Measurements from ENCODE around the gene RDH16. TPM values are rescaled to one million over a fixed set of nuclear protein-coding genes. Genes with fewer than 3 reads are reported as not detected.
"Not testable (repeated sequence)": the region's sequence is repeated elsewhere in the genome, so short reads cannot be mapped to it uniquely, and the experiment has no call there.

The RDH16 gene
- total RNA-seq, 1 experiment from 2014 or later, result 0.11 TPM

GRCh38 chr12:56983386-56983785 lies 26.0 kb upstream of the RDH16 start:
- no peak for DNase-seq

GRCh38 chr12:56982578-56983236 lies 25.3 kb upstream of the RDH16 start:
- H3K9me2 ChIP-seq (replicated peaks; ENCODE audit: insufficient read depth, low read length); H3K36me3 ChIP-seq (ENCODE audit: insufficient read depth, low read length); H3K4me3 ChIP-seq (ENCODE audit: low read length); H3K9me3 ChIP-seq (ENCODE audit: low read length); H3K79me2 ChIP-seq (ENCODE audit: low read length); H2AFZ ChIP-seq (ENCODE audit: low read length); H3K27ac ChIP-seq (ENCODE audit: low read length); H3K27me3 ChIP-seq (ENCODE audit: low read length); H3K4me1 ChIP-seq (ENCODE audit: low read length); H3K4me2 ChIP-seq (ENCODE audit: low read depth, low read length, poor library complexity, severe bottlenecking); H4K20me1 ChIP-seq (ENCODE audit: insufficient read depth, low read depth, low read length); H3K9ac ChIP-seq (ENCODE audit: low read length): not testable (repeated sequence)
- peak; percentile 17 for DNase-seq

More at GRCh38 chr12:56983386-56983785, 26.0 kb upstream of the RDH16 start:
- H3K27me3 ChIP-seq (ENCODE audit: low read length), result no peaks in the 10 kb centered on the region
- H3K4me2 ChIP-seq (ENCODE audit: low read depth, low read length, poor library complexity, severe bottlenecking), result no peak overlapping the region
- no peak overlapping the region for H3K9ac ChIP-seq (ENCODE audit: low read length)
- no peaks in the 10 kb centered on the region for H3K9me2 ChIP-seq (replicated peaks; ENCODE audit: insufficient read depth, low read length)
- H2AFZ ChIP-seq (ENCODE audit: low read length), result no peak overlapping the region
- H3K79me2 ChIP-seq (ENCODE audit: low read length), result no peaks in the 10 kb centered on the region
- H3K36me3 ChIP-seq (ENCODE audit: insufficient read depth, low read length), result no peaks in the 10 kb centered on the region
- H3K27ac ChIP-seq (ENCODE audit: low read length), result no peak overlapping the region
- no peaks in the 10 kb centered on the region for H3K9me3 ChIP-seq (ENCODE audit: low read length)
- H3K4me3 ChIP-seq (ENCODE audit: low read length), result no peak overlapping the region
- no peaks in the 10 kb centered on the region for H4K20me1 ChIP-seq (ENCODE audit: insufficient read depth, low read depth, low read length)
- peaks cover 5% of the 10 kb centered on the region for H3K4me1 ChIP-seq (ENCODE audit: low read length)

GRCh38 chr12:56980941-56981530 lies 23.6 kb upstream of the RDH16 start:
- Histone ChIP-seq H4K20me1 (ENCODE audit: insufficient read depth, low read depth, low read length) (no peaks in the 10 kb centered on the region), H3K4me2 (ENCODE audit: low read depth, low read length, poor library complexity, severe bottlenecking) (no peak overlapping the region), H3K9me3 (ENCODE audit: low read length) (no peaks in the 10 kb centered on the region), H2AFZ (ENCODE audit: low read length) (no peak overlapping the region), H3K27ac (ENCODE audit: low read length) (no peak overlapping the region), H3K36me3 (ENCODE audit: insufficient read depth, low read length) (no peaks in the 10 kb centered on the region), H3K79me2 (ENCODE audit: low read length) (no peaks in the 10 kb centered on the region), H3K4me3 (ENCODE audit: low read length) (no peak overlapping the region), H3K4me1 (ENCODE audit: low read length) (no peaks in the 10 kb centered on the region), H3K27me3 (ENCODE audit: low read length) (no peaks in the 10 kb centered on the region), H3K9ac (ENCODE audit: low read length) (no peak overlapping the region), H3K9me2 (replicated peaks; ENCODE audit: insufficient read depth, low read length) (no peaks in the 10 kb centered on the region)
- no peak for DNase-seq

- no peak for DNase-seq
- 0 out of 2 replicates have a peak overlapping the region, but pooled peaks have one; percentile 28 for H2AFZ ChIP-seq (ENCODE audit: low read length)
- no peaks in the 10 kb centered on the region for H3K79me2 ChIP-seq (ENCODE audit: low read length)
- no peaks in the 10 kb centered on the region for H3K9me3 ChIP-seq (ENCODE audit: low read length)
- H3K4me1 ChIP-seq (ENCODE audit: low read length), result no peaks in the 10 kb centered on the region
- no peak overlapping the region for H3K9ac ChIP-seq (ENCODE audit: low read length)
- no peaks in the 10 kb centered on the region for H3K36me3 ChIP-seq (ENCODE audit: insufficient read depth, low read length)
- no peaks in the 10 kb centered on the region for H3K9me2 ChIP-seq (replicated peaks; ENCODE audit: insufficient read depth, low read length)
- H4K20me1 ChIP-seq (ENCODE audit: insufficient read depth, low read depth, low read length), result no peaks in the 10 kb centered on the region
- no peaks in the 10 kb centered on the region for H3K27me3 ChIP-seq (ENCODE audit: low read length)
- H3K27ac ChIP-seq (ENCODE audit: low read length), result no peak overlapping the region
- no peak overlapping the region for H3K4me3 ChIP-seq (ENCODE audit: low read length)
- H3K4me2 ChIP-seq (ENCODE audit: low read depth, low read length, poor library complexity, severe bottlenecking), result no peak overlapping the region
Observed at GRCh38 chr12:56980268-56980667, 22.9 kb upstream of the RDH16 start.

- H3K36me3 ChIP-seq (ENCODE audit: insufficient read depth, low read length), result no peaks in the 10 kb centered on the region
- H3K4me1 ChIP-seq (ENCODE audit: low read length), result no peaks in the 10 kb centered on the region
- no peaks in the 10 kb centered on the region for H4K20me1 ChIP-seq (ENCODE audit: insufficient read depth, low read depth, low read length)
- H2AFZ ChIP-seq (ENCODE audit: low read length), result no peak overlapping the region
- H3K27me3 ChIP-seq (ENCODE audit: low read length), result no peaks in the 10 kb centered on the region
- no peak for DNase-seq
- no peak overlapping the region for H3K27ac ChIP-seq (ENCODE audit: low read length)
- H3K9me3 ChIP-seq (ENCODE audit: low read length), result no peaks in the 10 kb centered on the region
- no peaks in the 10 kb centered on the region for H3K9me2 ChIP-seq (replicated peaks; ENCODE audit: insufficient read depth, low read length)
- no peak overlapping the region for H3K4me2 ChIP-seq (ENCODE audit: low read depth, low read length, poor library complexity, severe bottlenecking)
- H3K79me2 ChIP-seq (ENCODE audit: low read length), result no peaks in the 10 kb centered on the region
- H3K9ac ChIP-seq (ENCODE audit: low read length), result no peak overlapping the region
- no peak overlapping the region for H3K4me3 ChIP-seq (ENCODE audit: low read length)
Observed at GRCh38 chr12:56979628-56980027, 22.2 kb upstream of the RDH16 start.

GRCh38 chr12:56978397-56979138 lies 21.2 kb upstream of the RDH16 start:
- Histone ChIP-seq H3K9me3 (ENCODE audit: low read length) (no peaks in the 10 kb centered on the region), H3K9ac (ENCODE audit: low read length) (no peak overlapping the region), H3K9me2 (replicated peaks; ENCODE audit: insufficient read depth, low read length) (no peaks in the 10 kb centered on the region), H4K20me1 (ENCODE audit: insufficient read depth, low read depth, low read length) (no peaks in the 10 kb centered on the region), H3K4me2 (ENCODE audit: low read depth, low read length, poor library complexity, severe bottlenecking) (no peak overlapping the region), H3K36me3 (ENCODE audit: insufficient read depth, low read length) (no peaks in the 10 kb centered on the region), H3K79me2 (ENCODE audit: low read length) (no peaks in the 10 kb centered on the region), H3K4me1 (ENCODE audit: low read length) (no peaks in the 10 kb centered on the region), H2AFZ (ENCODE audit: low read length) (no peak overlapping the region), H3K27ac (ENCODE audit: low read length) (no peak overlapping the region), H3K4me3 (ENCODE audit: low read length) (no peak overlapping the region), H3K27me3 (ENCODE audit: low read length) (no peaks in the 10 kb centered on the region)
- DNase-seq, result no peak

GRCh38 chr12:56977361-56977760 lies 20.0 kb upstream of the RDH16 start:
- not testable (repeated sequence) for H4K20me1 ChIP-seq (ENCODE audit: insufficient read depth, low read depth, low read length); H3K4me3 ChIP-seq (ENCODE audit: low read length); H3K4me2 ChIP-seq (ENCODE audit: low read depth, low read length, poor library complexity, severe bottlenecking); H2AFZ ChIP-seq (ENCODE audit: low read length); H3K27me3 ChIP-seq (ENCODE audit: low read length); H3K9me3 ChIP-seq (ENCODE audit: low read length); H3K9me2 ChIP-seq (replicated peaks; ENCODE audit: insufficient read depth, low read length); H3K27ac ChIP-seq (ENCODE audit: low read length); DNase-seq; H3K36me3 ChIP-seq (ENCODE audit: insufficient read depth, low read length); H3K4me1 ChIP-seq (ENCODE audit: low read length); H3K9ac ChIP-seq (ENCODE audit: low read length); H3K79me2 ChIP-seq (ENCODE audit: low read length)

- H3K9ac ChIP-seq (ENCODE audit: low read length); H4K20me1 ChIP-seq (ENCODE audit: insufficient read depth, low read depth, low read length); H3K9me3 ChIP-seq (ENCODE audit: low read length); H3K36me3 ChIP-seq (ENCODE audit: insufficient read depth, low read length); H3K4me3 ChIP-seq (ENCODE audit: low read length); H3K27me3 ChIP-seq (ENCODE audit: low read length); H3K4me2 ChIP-seq (ENCODE audit: low read depth, low read length, poor library complexity, severe bottlenecking); H2AFZ ChIP-seq (ENCODE audit: low read length); H3K27ac ChIP-seq (ENCODE audit: low read length); DNase-seq; H3K9me2 ChIP-seq (replicated peaks; ENCODE audit: insufficient read depth, low read length); H3K4me1 ChIP-seq (ENCODE audit: low read length); H3K79me2 ChIP-seq (ENCODE audit: low read length): not testable (repeated sequence)
Observed at GRCh38 chr12:56974224-56974623, 16.8 kb upstream of the RDH16 start.
